Activated CD8-positive, alpha-beta T cell treated with anti-CD3 and anti-CD28 coated beads for 36 hours (primary cell): ENCODE data around the gene KRTAP16-1. TPM values are rescaled to one million over a fixed set of nuclear protein-coding genes. Genes with fewer than 3 reads are reported as not detected.

Experiments
- ATAC-seq: fragments of 200-7000 bp; cut with Tn5 transposase; one replicate; pipeline ENCODE4 v1.10.0; 2021; ENCODE audit warnings: mild to moderate bottlenecking, moderate library complexity
- CTCF ChIA-PET: fragments of 350-600 bp; sonication (Branson Sonifier 250); formaldehyde crosslinking; loops from one replicate; lab custom pipeline; 2021; ENCODE audit warnings: antibody characterized with exemption; lab: Charles Lee
- POLR2A ChIA-PET: fragments of 350-600 bp; sonication (Branson Sonifier 250); formaldehyde crosslinking; loops from one replicate; lab custom pipeline; 2021; ENCODE audit warnings: antibody characterized with exemption; lab: Charles Lee
- DNase-seq: peaks from one replicate; pipeline ENCODE4 v3.0.0-alpha.2; 2020
- H3K27ac Mint-ChIP-seq: one replicate; pipeline ENCODE4 v1.8.0; 2021; ENCODE audit warnings: mild to moderate bottlenecking, mixed read lengths
- H3K27me3 Mint-ChIP-seq: one replicate; pipeline ENCODE4 v1.8.0; 2021; ENCODE audit warnings: mixed read lengths
- H3K36me3 Mint-ChIP-seq: one replicate; pipeline ENCODE4 v1.8.0; 2021; ENCODE audit warnings: low read depth, mixed read lengths
- H3K4me1 Mint-ChIP-seq: one replicate; pipeline ENCODE4 v1.8.0; 2021; ENCODE audit warnings: low read depth, mixed read lengths
- H3K4me3 Mint-ChIP-seq: one replicate; pipeline ENCODE4 v1.8.0; 2021; ENCODE audit warnings: mild to moderate bottlenecking, moderate library complexity, mixed read lengths
- H3K9me3 Mint-ChIP-seq: one replicate; pipeline ENCODE4 v1.8.0; 2021; ENCODE audit warnings: mixed read lengths
- CTCF ChIP-seq: fragments of 200-600 bp; IDR thresholded peaks from one replicate; pipeline ENCODE4 v1.8.0; 2022; ENCODE audit warnings: antibody characterized with exemption, mild to moderate bottlenecking
- intact Hi-C: fragments of 100-400 bp; cut with micrococcal nuclease; formaldehyde crosslinking; loops from one replicate; pipeline ENCODE4 v1.10.0; 2022
- total RNA-seq, 2 experiments: library from RNA; stranded (reverse); gene quantifications; one replicate each; pipeline ENCODE4 v1.2.3, GENCODE V29; 2021

KRTAP16-1 gene
- total RNA-seq, 2 experiments from 2014 or later, result not detected

DNA sequence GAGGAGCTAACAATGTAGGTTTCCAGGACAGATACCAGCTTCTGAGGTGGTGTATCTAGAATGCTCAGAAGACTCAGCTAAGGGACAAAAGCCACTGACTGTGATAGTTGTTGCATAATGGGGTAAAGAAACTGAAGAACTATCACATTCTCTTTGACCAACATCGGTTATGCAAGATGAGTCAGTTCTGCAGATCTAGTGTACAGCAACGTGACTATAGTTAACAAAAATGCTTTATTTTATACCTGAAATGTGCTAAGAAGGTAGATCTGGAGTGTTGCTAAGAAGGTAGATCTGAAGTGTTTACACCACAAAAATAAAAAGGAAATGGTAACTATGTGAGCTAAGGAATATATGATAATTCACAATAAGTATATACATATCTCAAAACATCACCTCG, 41.4 kb downstream of the KRTAP16-1 start:
- no peak for TF ChIP-seq CTCF
- H3K27me3 Mint-ChIP-seq, result no peaks in the 10 kb centered on the region
- POLR2A ChIA-PET, result no interaction called here
- H3K4me1 Mint-ChIP-seq, result peaks cover 2% of the 10 kb centered on the region
- H3K9me3 Mint-ChIP-seq, result no peaks in the 10 kb centered on the region
- no peak overlapping the region for H3K4me3 Mint-ChIP-seq
- no peaks in the 10 kb centered on the region for H3K36me3 Mint-ChIP-seq
- no peak overlapping the region for H3K27ac Mint-ChIP-seq
- DNase-seq (no peak), ATAC-seq (no peak)
- CTCF ChIA-PET, result no interaction called here
- intact Hi-C loops, result no loop called here

- no peak within 1 kb of the TSS for H3K4me3 Mint-ChIP-seq
- no peak within 1 kb of the TSS for H3K27ac Mint-ChIP-seq
- no peaks in the 10 kb centered on the region for H3K36me3 Mint-ChIP-seq
- intact Hi-C loops, result no loop called here
- CTCF ChIA-PET, result no interaction called here
- no peak for DNase-seq
- H3K4me1 Mint-ChIP-seq, result peaks cover 7% of the 10 kb centered on the region
- POLR2A ChIA-PET, result no interaction called here
- no peak for ATAC-seq
- H3K27me3 Mint-ChIP-seq, result no peaks in the 10 kb centered on the region
- TF ChIP-seq CTCF, result no peak
- H3K9me3 Mint-ChIP-seq, result no peaks in the 10 kb centered on the region
These were observed 44.0 kb downstream of the KRTAP16-1 start, which contains the start of gene KRTAP9-6 for GRCh38 chr17:41265078-41265477. Gene KRTAP9-6, plus strand, starts transcription at chr17:41265378. Its CDS starts 0 bp downstream, at chr17:41265378.

GRCh38 chr17:41264599-41264998, 44.5 kb downstream of the KRTAP16-1 start:
- H3K4me1 Mint-ChIP-seq, result peaks cover 7% of the 10 kb centered on the region

GRCh38 chr17:41263212-41263611, 45.9 kb downstream of the KRTAP16-1 start:
- TF ChIP-seq CTCF, result no peak
- Mint-ChIP-seq H3K4me1 (peaks cover 7% of the 10 kb centered on the region), H3K9me3 (no peaks in the 10 kb centered on the region), H3K4me3 (no peak overlapping the region), H3K27me3 (no peaks in the 10 kb centered on the region), H3K27ac (no peak overlapping the region), H3K36me3 (no peaks in the 10 kb centered on the region)
- POLR2A ChIA-PET, result no interaction called here
- ATAC-seq (no peak), DNase-seq (no peak)
- CTCF ChIA-PET, result no interaction called here
- intact Hi-C loops, result no loop called here

More at GRCh38 chr17:41264599-41264998, 44.5 kb downstream of the KRTAP16-1 start:
- intact Hi-C loops, result no loop called here
- Mint-ChIP-seq H3K27ac (no peak overlapping the region), H3K9me3 (no peaks in the 10 kb centered on the region), H3K27me3 (no peaks in the 10 kb centered on the region), H3K36me3 (no peaks in the 10 kb centered on the region), H3K4me3 (no peak overlapping the region)
- CTCF ChIA-PET, result no interaction called here
- no peak for TF ChIP-seq CTCF
- ATAC-seq (no peak), DNase-seq (no peak)
- POLR2A ChIA-PET, result no interaction called here

- Mint-ChIP-seq H3K27me3 (peaks cover 10% of the 10 kb centered on the region), H3K36me3 (no peaks in the 10 kb centered on the region), H3K27ac (no peak overlapping the region), H3K4me1 (peaks cover 5% of the 10 kb centered on the region), H3K4me3 (no peak overlapping the region), H3K9me3 (no peaks in the 10 kb centered on the region)
- POLR2A ChIA-PET, result no interaction called here
- intact Hi-C loops, result no loop called here
- CTCF ChIA-PET, result no interaction called here
- ATAC-seq (no peak), DNase-seq (no peak)
- TF ChIP-seq CTCF, result no peak
These were observed 50.7 kb downstream of the KRTAP16-1 start for GRCh38 chr17:41258406-41258805.

Other genes with a start within 250 kb of the KRTAP16-1 start
- not detected for gene KRTAP2-3, start 249.2 kb downstream of the KRTAP16-1 start, total RNA-seq
- not detected for gene KRTAP2-4, start 243.4 kb downstream of the KRTAP16-1 start, total RNA-seq
- not detected for gene KRTAP4-7, start 225.2 kb downstream of the KRTAP16-1 start, total RNA-seq
- gene KRTAP4-8, start 211.2 kb downstream of the KRTAP16-1 start, total RNA-seq, result not detected
- not detected for gene KRTAP4-16, start 207.1 kb downstream of the KRTAP16-1 start, total RNA-seq
- gene KRTAP4-9, start 203.9 kb downstream of the KRTAP16-1 start, total RNA-seq, result not detected
- not detected for gene KRTAP4-11, start 190.9 kb downstream of the KRTAP16-1 start, total RNA-seq
- not detected for gene KRTAP4-12, start 185.1 kb downstream of the KRTAP16-1 start, total RNA-seq
- gene KRTAP4-6, start 168.8 kb downstream of the KRTAP16-1 start, total RNA-seq, result not detected
- not detected for gene KRTAP4-5, start 159.5 kb downstream of the KRTAP16-1 start, total RNA-seq
- gene KRTAP4-4, start 148.6 kb downstream of the KRTAP16-1 start, total RNA-seq, result not detected
- gene KRTAP4-3, start 141.1 kb downstream of the KRTAP16-1 start, total RNA-seq, result not detected
- gene KRTAP4-2, start 131.1 kb downstream of the KRTAP16-1 start, total RNA-seq, result not detected
- gene KRTAP4-1, start 124.4 kb downstream of the KRTAP16-1 start, total RNA-seq, result not detected
- gene KRTAP9-1, start 119.4 kb downstream of the KRTAP16-1 start, total RNA-seq, result not detected
- gene KRTAP9-2, start 82.7 kb downstream of the KRTAP16-1 start, total RNA-seq, result not detected
- not detected for gene KRTAP9-3, start 76.9 kb downstream of the KRTAP16-1 start, total RNA-seq
- not detected for gene KRTAP9-8, start 71.3 kb downstream of the KRTAP16-1 start, total RNA-seq
- not detected for gene KRTAP9-4, start 59.6 kb downstream of the KRTAP16-1 start, total RNA-seq
- gene KRTAP9-9, start 53.9 kb downstream of the KRTAP16-1 start, total RNA-seq, result not detected
- gene KRTAP9-6, start 43.9 kb downstream of the KRTAP16-1 start, total RNA-seq, result not detected
- not detected for gene KRTAP9-7, start 33.6 kb downstream of the KRTAP16-1 start, total RNA-seq
- not detected for gene KRTAP29-1, start 6.5 kb downstream of the KRTAP16-1 start, total RNA-seq
- not detected for gene KRTAP17-1, start 6.4 kb upstream of the KRTAP16-1 start, total RNA-seq
- gene KRT33A, start 41.5 kb upstream of the KRTAP16-1 start, total RNA-seq, result not detected
- gene KRT33B, start 60.5 kb upstream of the KRTAP16-1 start, total RNA-seq, result not detected
- not detected for gene KRT34, start 73.0 kb upstream of the KRTAP16-1 start, total RNA-seq
- gene KRT31, start 88.3 kb upstream of the KRTAP16-1 start, total RNA-seq, result not detected
- gene KRT37, start 115.3 kb upstream of the KRTAP16-1 start, total RNA-seq, result not detected
- gene KRT38, start 131.7 kb upstream of the KRTAP16-1 start, total RNA-seq, result not detected
- gene KRT32, start 158.1 kb upstream of the KRTAP16-1 start, total RNA-seq, result not detected
- not detected for gene KRT35, start 171.8 kb upstream of the KRTAP16-1 start, total RNA-seq
- not detected for gene KRT36, start 180.6 kb upstream of the KRTAP16-1 start, total RNA-seq
- not detected for gene KRT13, start 196.3 kb upstream of the KRTAP16-1 start, total RNA-seq
- not detected for gene KRT15, start 209.6 kb upstream of the KRTAP16-1 start, total RNA-seq
- gene KRT19, start 219.0 kb upstream of the KRTAP16-1 start, total RNA-seq, result not detected